Left lung (tissue), 10 donors: ENCODE data around the gene SOX6. TPM values are rescaled to one million over a fixed set of nuclear protein-coding genes. Genes with fewer than 3 reads are reported as not detected.

Experiments used
- ATAC-seq: fragments of 200-7000 bp; cut with Tn5 transposase; one replicate; pipeline ENCODE4 v1.9.1; 2020; ENCODE audit warnings: moderate library complexity
- DNase-seq, 4 donors: peaks; one replicate each; pipeline ENCODE4 v3.0.0-alpha.2; 2013 to 2020
- H3K27ac ChIP-seq, 2 donors: fragments of 200-600 bp; sonication (generic) in 1 of 2; one replicate each; pipeline versions ENCODE4 v1.5.0 to v1.8.0; 2020 to 2021
- H3K27me3 ChIP-seq, 2 donors: fragments of 200-600 bp; sonication (generic) in 1 of 2; one replicate each; pipeline versions ENCODE4 v1.5.0 to v1.8.0; 2020 to 2021
- H3K36me3 ChIP-seq, 2 donors: fragments of 200-600 bp; sonication (generic) in 1 of 2; one replicate each; pipeline versions ENCODE4 v1.5.0 to v1.8.0; 2020 to 2021
- H3K4me1 ChIP-seq, 2 donors: fragments of 200-600 bp; one replicate each; pipeline ENCODE4 v1.8.0; 2021
- H3K4me3 ChIP-seq, 2 donors: fragments of 200-600 bp; sonication (generic) in 1 of 2; one replicate each; pipeline versions ENCODE4 v1.5.0 to v1.8.0; 2020 to 2021; ENCODE audit warnings: mild to moderate bottlenecking in 1 of 2
- H3K9me3 ChIP-seq, 2 donors: fragments of 200-600 bp; sonication (generic) in 1 of 2; one replicate each; pipeline versions ENCODE4 v1.5.0 to v1.8.0; 2020 to 2021
- CTCF ChIP-seq, 2 donors: fragments of 200-600 bp; sonication (generic) in 1 of 2; IDR thresholded peaks; one replicate each; pipeline versions ENCODE4 v1.5.0 to v1.8.0; 2021; ENCODE audit warnings: antibody characterized with exemption in 2 of 2
- intact Hi-C, 2 donors: fragments of 100-400 bp; cut with DNase I; formaldehyde crosslinking; loops; one replicate each; pipeline versions ENCODE4 v1.11.2 to v1.14.2; 2022
- polyA plus RNA-seq, 6 donors: library from polyadenylated mRNA; unstranded; fragments of 120-200 nt; gene quantifications; one replicate each; pipeline ENCODE4 v1.2.1, GENCODE V29; 2013; ENCODE audit not compliant: insufficient read length in 6 of 6
- total RNA-seq, 2 donors: library from RNA; stranded (reverse); fragmentation: NEBNext Ultra II Directional; extraction: Animal tissue kit (Norgen Biotek cat#: 25700); gene quantifications; one replicate each; pipeline ENCODE4 v1.2.1, GENCODE V29; 2021
- donor health status: DM: no; HTN: yes; CAD: no.
- donor health status: DM: no; HTN: no; CAD: no.

The SOX6 gene
- total and polyA plus RNA-seq, 8 donors: 4.7 to 20.5 (median 15.6) TPM

GRCh38 chr11:16178273-16178672, 178.1 kb downstream of the SOX6 start:
- Histone ChIP-seq H3K9me3 (no peaks in the 10 kb centered on the region), H3K27ac (no peak overlapping the region), H3K4me1 (no peaks in the 10 kb centered on the region), H3K27me3 (no peaks in the 10 kb centered on the region), H3K4me3 (no peak overlapping the region), H3K36me3 (no peaks in the 10 kb centered on the region)
- ATAC-seq (no peak), DNase-seq (no peak)
- TF ChIP-seq CTCF (IDR thresholded peaks at IDR 0.05): no peak
- intact Hi-C loops: no loop called here

DNA sequence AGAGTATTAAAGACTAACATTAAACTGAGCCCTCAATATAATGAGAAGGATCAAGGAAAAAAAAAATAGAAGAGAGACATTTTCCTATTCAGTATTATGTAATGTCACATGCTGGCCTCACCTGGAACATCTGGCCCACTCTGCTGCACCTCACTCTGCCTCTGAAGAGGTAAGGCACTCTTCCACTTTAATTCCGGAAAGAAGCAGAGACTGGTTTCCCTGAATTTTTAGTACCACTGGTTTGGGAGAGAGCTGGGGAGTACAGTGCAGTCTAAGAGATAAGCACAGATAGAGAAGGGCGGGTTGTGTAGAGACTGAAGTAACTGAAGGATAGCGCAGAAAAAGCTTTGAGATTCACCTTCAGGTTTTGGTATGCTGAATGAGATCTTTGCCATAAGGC, 178.7 kb downstream of the SOX6 start:
- Histone ChIP-seq H3K4me3 (no peak overlapping the region), H3K36me3 (no peaks in the 10 kb centered on the region), H3K9me3 (no peaks in the 10 kb centered on the region), H3K27me3 (no peaks in the 10 kb centered on the region), H3K4me1 (no peaks in the 10 kb centered on the region), H3K27ac (no peak overlapping the region)
- intact Hi-C loops: no loop called here
- ATAC-seq (no peak), DNase-seq (no peak)
- TF ChIP-seq CTCF (IDR thresholded peaks at IDR 0.05): no peak

DNA sequence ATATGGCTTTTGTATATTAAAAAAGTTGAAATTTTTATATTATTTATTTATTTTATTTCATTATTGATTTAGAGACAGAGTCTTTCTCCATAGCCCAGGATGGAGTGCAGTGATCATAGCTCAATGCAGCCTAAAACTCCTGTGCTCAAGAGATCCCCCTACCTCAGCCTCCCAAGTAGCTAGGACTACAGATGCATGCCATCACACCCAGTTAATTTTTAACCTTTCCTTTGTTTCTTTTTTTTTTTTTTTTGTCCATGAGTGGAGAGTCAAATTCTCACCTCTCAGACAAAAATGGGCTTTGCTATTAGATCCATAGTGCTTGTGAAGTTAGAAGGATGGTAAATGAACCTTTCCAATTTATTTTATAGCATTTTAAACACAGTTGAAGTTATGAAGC, 182.5 kb downstream of the SOX6 start:
- H3K4me1 ChIP-seq: no peaks in the 10 kb centered on the region
- H3K36me3 ChIP-seq: no peaks in the 10 kb centered on the region
- no peak overlapping the region for H3K27ac ChIP-seq
- no peak for DNase-seq
- TF ChIP-seq CTCF (IDR thresholded peaks at IDR 0.05): no peak
- no peaks in the 10 kb centered on the region for H3K27me3 ChIP-seq
- ATAC-seq: no peak
- H3K9me3 ChIP-seq: no peaks in the 10 kb centered on the region
- H3K4me3 ChIP-seq: no peak overlapping the region
- intact Hi-C loops: no loop called here

- TF ChIP-seq CTCF (IDR thresholded peaks at IDR 0.05): no peak
- intact Hi-C loops: no loop called here
- Histone ChIP-seq H3K27me3 (no peaks in the 10 kb centered on the region), H3K36me3 (no peaks in the 10 kb centered on the region), H3K9me3 (no peaks in the 10 kb centered on the region), H3K4me1 (no peaks in the 10 kb centered on the region), H3K4me3 (no peak overlapping the region), H3K27ac (no peak overlapping the region)
- no peak for ATAC-seq
- DNase-seq: no peak
Measured at GRCh38 chr11:16171882-16172281, 184.5 kb downstream of the SOX6 start.

GRCh38 chr11:16169956-16170847, 186.1 kb downstream of the SOX6 start:
- peak in 1 of 4 donors; percentile 24 for DNase-seq
- no peaks in the 10 kb centered on the region for H3K27me3 ChIP-seq
- H3K4me1 ChIP-seq: no peaks in the 10 kb centered on the region
- no peaks in the 10 kb centered on the region for H3K9me3 ChIP-seq
- no peak for ATAC-seq
- no peak overlapping the region for H3K27ac ChIP-seq
- H3K4me3 ChIP-seq: no peak overlapping the region
- H3K36me3 ChIP-seq: no peaks in the 10 kb centered on the region
- TF ChIP-seq CTCF (IDR thresholded peaks at IDR 0.05): no peak
- intact Hi-C loops: no loop called here
